Stimulated activated CD4-positive, alpha-beta T cell treated with anti-CD3 and anti-CD28 coated beads, Interleukin-12 subunit alpha, Interleukin-12 subunit beta, amount 100 ng/mL, for 48 hours (primary cell): ENCODE results near the gene ECHS1.
"Not testable (repeated sequence)": the region's sequence is repeated elsewhere in the genome, so short reads cannot be mapped to it uniquely, and the experiment has no call there.

Source experiments
- DNase-seq, 3 donors: peaks; one replicate each; pipeline ENCODE4 v3.0.0-alpha.2; 2020; ENCODE audit warnings: low read depth in 2 of 3, low spot score in 1 of 3

ECHS1 gene

GRCh38 chr10:133326745-133327650 lies 46.2 kb downstream of the ECHS1 start:
- DNase-seq, result no peak

DNA sequence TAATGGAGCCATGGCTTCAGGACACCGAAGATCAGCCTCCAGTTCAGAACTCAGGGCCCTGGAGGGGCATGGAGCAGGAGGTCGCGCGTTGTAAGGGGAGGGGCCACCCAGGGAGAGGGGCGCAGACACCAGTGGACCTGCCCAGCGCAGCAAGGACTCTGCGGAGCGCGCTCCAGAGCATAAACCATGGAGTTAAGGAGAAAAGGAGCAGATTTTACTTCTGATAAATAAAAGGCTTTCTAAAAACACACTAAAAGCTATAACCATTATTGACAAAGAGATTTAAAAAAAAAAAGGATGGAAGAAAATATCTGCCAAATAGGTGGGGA lies 47.0 kb downstream of the ECHS1 start:
- DNase-seq, result no peak

DNA sequence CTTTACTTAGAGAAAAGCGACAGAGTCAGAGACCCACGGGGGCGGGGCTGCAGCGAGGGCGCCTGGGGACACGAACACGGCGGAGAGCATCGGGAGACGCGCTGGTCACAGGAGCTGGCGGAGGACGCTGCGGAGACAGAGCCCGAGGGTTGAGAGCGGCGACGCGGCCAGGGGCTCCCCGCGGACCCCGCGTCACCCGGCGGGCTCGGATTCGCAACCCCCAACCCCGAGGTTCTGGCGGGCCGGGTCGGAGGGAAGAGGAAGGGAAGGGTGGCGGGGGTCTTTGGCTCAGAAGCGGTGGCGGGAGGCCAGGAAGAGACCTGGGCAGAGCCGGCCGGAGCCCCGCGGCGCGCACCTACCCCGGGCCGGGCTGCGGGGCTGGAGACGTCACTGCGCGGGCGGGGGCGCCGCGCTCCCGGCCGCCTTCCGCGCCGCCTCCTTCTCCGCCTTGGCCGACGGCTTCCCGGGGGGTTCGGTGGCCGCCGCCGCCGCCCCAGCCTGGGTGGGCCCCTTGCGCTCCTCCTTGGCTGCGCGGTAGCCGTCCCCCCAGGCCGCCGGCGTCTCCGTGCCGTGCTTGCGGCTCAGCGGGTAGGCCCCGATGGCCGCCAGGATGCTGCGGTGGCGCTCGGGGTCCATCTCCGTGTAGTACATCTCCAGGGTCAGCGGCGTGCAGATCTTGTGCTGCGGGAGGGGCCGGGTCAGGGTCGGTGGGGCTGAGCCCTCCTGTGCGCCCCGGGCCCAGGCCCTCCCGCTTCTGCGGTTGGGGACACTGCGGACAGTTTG lies 47.5 kb downstream of the ECHS1 start:
- DNase-seq, result no peak

DNA sequence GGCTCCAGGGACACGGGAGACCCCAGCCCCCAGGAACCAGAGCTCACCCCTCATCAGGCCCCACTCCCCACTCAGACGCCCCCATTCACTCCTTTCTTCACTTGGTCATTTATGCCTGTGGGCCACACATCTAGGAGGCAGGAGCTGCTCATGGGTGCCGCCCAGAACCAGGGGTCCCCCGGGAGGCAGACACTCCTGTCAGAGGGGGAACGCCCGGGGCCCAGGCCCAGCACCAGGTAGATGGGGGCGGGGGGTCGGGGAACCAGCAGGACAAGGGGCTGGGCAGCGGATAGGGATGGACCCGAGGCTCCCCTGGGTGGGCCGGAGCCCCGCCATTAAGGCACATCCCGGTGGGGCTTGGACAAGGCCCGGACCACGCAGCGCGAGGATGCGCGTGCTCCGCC lies 48.3 kb downstream of the ECHS1 start:
- no peak for DNase-seq

DNA sequence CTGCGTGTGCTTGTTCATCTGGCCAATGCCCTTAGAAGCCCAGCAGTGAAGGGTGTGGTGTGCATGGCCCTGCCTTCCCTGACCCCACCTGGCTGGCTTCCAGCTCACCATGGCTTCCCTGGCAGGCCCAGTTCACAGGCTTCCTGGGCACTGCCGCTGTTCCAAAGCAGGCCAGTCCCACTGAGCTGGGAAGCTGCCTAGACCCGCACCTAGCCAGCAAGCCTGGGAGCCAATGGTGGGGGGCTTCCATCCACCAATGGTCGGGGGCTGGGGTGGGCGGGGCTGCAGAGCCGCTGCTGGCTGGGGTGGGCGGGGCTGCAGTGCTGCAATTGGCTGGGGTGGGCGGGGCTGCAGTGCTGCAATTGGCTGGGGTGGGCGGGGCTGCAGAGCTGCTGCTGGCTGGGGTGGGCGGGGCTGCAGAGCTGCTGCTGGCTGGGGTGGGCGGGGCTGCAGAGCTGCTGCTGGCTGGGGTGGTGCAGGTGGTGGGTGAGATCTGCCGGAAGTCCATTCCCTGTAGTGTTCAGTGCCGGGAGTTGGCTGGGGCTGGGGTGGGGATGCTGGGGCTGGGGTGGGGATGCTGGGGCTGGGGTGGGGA lies 48.9 kb downstream of the ECHS1 start:
- DNase-seq, result peak; percentile 40 to 59 (median 57)

DNA sequence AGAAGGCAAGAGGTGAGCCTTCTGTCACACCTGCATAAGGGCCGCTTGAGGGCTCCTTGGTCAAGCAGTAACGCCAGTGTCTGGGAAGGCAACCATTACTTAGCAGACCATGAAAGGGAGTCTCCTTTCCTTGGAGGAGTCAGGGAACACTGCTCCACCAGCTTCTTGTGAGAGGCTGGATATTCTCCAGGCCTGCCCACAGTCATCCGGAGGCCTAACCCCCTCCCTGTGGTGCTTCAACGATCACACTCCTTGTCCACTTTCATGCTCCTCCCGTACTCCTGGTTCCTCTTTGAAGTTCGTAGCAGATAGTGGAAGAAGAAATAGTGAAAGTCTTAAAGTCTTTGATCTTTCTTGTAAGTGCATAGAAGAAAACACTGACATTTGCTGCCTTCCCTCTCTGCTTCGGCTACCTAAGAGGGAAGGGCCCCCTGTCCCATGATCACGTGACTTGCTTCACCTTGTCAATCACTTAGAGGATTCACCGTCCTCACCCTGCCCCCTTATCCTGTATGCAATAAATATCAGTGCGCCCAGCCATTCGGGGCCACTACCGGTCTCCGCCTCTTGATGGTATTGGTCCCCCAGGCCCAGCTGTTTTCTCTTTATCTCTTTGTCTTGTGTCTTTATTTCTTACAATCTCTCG lies 51.0 kb downstream of the ECHS1 start:
- DNase-seq, result not testable (repeated sequence)

GRCh38 chr10:133320852-133321422 lies 52.2 kb downstream of the ECHS1 start:
- not testable (repeated sequence) for DNase-seq

DNA sequence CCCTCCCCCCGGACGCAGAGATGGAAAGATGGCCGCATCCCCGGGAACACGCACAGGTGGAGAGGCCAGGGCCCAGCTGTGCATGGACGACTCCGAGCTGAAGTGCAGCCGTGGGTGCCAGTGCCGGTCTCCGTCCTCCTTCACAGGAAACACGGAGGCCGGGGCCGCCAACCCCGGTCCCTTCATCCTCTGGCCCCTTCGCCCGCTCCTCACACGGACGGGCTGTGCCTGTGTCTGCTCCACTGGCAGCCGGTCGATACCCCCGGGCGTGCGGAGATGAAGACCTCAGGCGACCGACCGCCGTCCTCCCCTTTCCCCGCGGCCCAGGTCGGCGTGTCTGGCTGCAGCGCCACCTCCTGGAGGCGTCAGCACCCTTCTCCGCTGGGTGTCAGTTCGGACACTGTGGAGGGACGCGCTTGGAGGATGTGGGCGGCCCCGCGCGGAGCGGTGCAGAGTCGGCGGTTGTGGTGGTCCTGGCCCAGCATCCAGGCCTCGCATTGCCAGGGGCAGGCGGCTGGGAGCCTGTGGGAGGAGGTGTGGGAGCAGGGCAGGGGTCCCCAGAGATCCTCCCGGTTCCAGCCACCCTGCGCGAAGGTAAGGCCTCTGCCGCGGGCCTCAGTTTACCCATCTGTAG lies 54.5 kb downstream of the ECHS1 start:
- DNase-seq, result peak; percentile 41 to 67 (median 65)

GRCh38 chr10:133316732-133317131 lies 56.4 kb downstream of the ECHS1 start:
- no peak for DNase-seq

GRCh38 chr10:133316266-133316665 lies 56.9 kb downstream of the ECHS1 start:
- no peak for DNase-seq

DNA sequence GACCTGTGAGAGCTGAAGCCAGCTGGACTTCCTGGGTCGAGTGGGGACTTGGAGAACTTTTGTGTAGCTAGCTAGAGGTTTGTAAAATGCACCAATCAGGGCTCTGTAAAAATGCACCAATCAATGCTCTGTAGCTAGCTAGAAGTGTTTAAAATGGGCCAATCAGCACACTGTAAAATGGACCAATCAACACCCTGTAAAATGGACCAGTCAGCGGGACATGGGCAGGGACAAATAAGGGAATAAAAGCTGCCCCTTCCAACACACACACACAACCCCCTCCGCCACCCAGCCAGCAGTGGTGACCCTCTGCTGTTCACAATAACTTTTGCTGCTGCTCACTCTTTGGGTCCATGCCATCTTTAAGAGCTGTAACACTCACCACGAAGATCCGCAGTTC lies 57.3 kb downstream of the ECHS1 start:
- DNase-seq, result no peak

DNA sequence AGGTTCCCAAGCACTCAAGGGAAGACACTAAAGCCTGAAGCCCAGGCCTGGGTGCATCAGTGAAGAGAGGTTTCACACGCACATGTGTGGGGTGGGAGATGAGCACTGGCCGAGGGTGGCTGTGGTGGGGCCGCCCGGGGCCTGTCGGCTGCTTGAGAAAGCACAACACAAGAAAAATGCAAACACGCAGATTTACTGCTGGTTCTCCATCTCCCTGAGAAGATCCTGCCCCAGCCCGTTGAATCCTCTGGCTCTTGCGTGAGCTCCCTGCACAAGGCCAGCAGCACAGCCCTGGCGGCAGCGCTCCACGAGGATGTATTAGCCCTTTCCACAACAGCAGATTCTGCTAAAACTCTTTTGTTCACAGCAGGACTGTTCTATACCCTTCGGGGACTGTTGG lies 58.2 kb downstream of the ECHS1 start:
- no peak for DNase-seq

DNA sequence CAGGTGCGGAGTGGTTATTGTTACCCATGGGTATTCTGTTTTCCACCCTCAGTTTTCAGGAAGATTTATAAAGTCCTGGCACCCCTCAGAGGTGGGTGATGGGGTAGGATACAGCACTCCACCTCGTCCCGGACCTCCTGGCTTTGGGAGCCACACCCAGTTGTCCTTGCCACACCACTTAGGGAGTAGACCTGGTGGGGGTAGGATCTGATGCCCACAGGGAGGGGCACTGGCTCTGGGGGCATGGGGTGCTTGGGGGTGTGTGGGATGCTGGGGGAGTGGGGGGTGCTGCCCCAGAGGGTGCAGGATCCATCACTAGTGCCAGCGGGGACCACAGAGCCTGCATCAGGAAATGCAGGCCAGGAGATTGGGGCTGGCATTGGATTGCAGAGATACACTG lies 60.0 kb downstream of the ECHS1 start:
- no peak for DNase-seq

DNA sequence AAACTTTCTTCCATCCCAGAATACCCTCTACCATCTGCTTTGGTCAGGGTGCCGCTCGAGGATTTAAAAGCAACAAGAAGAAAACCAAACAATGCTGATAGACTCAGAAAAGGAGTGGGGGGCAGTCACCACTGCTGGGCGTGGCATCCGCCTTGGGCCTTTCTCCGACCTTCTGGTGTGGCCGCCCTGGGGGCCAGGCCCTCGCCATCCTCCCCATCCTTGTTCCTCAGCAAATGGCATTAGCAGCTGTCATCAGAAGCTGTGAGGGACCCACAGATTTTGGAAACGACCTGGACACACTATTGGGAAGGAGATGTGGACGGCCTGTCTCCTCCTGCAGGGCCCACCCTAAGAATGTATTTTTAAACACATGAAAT lies 60.4 kb downstream of the ECHS1 start:
- DNase-seq, result no peak
